Brain microvascular endothelial cell (primary cell): ENCODE results near the gene SRCAP.

Experiments
- DNase-seq: peaks from one replicate; pipeline ENCODE4 v3.0.0-alpha.2; 2020
- H3K27ac ChIP-seq: fragments of 250-450 bp; sonication (Bioruptor Pico); 2 replicates; pipeline ENCODE4 v1.5.1; 2020; ENCODE audit warnings: mild to moderate bottlenecking, moderate library complexity
- H3K27me3 ChIP-seq: fragments of 250-450 bp; sonication (Bioruptor Pico); replicated peaks from 2 replicates; pipeline ENCODE4 v1.5.1; 2020; ENCODE audit warnings: mild to moderate bottlenecking
- H3K36me3 ChIP-seq: fragments of 250-450 bp; sonication (Bioruptor Pico); replicated peaks from 2 replicates; pipeline ENCODE4 v1.5.1; 2020; ENCODE audit warnings: mild to moderate bottlenecking
- H3K4me3 ChIP-seq: 2 replicates; pipeline ENCODE4 v1.5.1; 2011; ENCODE audit warnings: low read depth, mild to moderate bottlenecking, control low read depth, low read length, moderate library complexity
- in situ Hi-C: cut with HindIII; loops from 2 replicates; pipeline ENCODE4 v1.10.0; 2017; ENCODE audit warnings: low sequenced_read_pairs, low pct_ligation_motif_present
- TF ChIP-seq, protein P1 (sequence below): IDR thresholded peaks from 2 replicates; pipeline ENCODE4 v1.5.1; 2011; ENCODE audit warnings: low read depth, mild to moderate bottlenecking, moderate library complexity, low read length, control low read depth, inconsistent platforms; ENCODE audit errors: missing control alignments

The SRCAP gene

DNA sequence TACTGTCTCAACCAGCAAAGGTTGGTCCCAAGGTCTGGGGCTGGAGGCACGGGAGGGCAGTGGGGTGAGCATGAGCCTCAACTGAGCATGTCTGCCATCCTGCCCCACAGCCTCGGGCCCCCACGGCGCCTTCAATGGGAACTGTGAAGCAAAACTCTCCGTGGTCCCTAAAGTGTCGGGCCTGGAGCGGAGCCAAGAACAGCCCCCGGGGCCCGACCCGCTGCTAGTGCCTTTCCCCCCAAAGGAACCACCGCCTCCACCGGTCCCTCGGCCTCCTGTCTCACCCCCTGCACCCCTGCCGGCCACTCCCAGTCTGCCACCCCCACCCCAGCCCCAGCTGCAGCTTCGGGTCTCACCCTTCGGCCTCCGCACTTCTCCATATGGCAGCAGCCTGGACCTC is 36.5 kb upstream of the SRCAP start:
- in situ Hi-C loops = no loop called here
- no peak for DNase-seq
- Histone ChIP-seq H3K27ac (no peak overlapping the region), H3K27me3 (no peaks in the 10 kb centered on the region), H3K4me3 (no peak overlapping the region), H3K36me3 (peaks cover 61% of the 10 kb centered on the region)
- TF ChIP-seq, protein P1, sequence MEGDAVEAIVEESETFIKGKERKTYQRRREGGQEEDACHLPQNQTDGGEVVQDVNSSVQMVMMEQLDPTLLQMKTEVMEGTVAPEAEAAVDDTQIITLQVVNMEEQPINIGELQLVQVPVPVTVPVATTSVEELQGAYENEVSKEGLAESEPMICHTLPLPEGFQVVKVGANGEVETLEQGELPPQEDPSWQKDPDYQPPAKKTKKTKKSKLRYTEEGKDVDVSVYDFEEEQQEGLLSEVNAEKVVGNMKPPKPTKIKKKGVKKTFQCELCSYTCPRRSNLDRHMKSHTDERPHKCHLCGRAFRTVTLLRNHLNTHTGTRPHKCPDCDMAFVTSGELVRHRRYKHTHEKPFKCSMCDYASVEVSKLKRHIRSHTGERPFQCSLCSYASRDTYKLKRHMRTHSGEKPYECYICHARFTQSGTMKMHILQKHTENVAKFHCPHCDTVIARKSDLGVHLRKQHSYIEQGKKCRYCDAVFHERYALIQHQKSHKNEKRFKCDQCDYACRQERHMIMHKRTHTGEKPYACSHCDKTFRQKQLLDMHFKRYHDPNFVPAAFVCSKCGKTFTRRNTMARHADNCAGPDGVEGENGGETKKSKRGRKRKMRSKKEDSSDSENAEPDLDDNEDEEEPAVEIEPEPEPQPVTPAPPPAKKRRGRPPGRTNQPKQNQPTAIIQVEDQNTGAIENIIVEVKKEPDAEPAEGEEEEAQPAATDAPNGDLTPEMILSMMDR = no peak

DNA sequence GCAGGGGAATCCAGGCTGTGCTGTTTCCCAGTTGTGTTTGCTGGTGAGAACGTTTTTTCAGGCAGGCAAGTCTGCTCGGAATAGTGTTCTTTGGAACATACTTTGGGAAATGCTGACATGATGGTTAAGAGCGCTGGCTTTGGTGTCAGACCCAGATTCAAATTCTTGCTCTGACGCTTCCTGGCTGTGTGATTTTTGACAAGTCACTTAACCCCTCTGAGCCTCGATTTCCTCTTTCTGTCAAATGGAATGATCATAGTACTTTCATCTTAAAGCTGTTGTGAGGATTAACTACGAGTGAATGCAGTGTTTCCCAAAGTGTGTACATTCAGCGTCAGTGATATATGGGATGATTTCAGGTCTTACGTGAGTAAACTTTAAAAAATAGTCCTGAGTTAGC is 35.9 kb upstream of the SRCAP start:
- no peak for DNase-seq
- in situ Hi-C loops = no loop called here
- no peaks in the 10 kb centered on the region for H3K27me3 ChIP-seq
- no peak overlapping the region for H3K4me3 ChIP-seq
- TF ChIP-seq, protein P1 = no peak
- H3K27ac ChIP-seq = no peak overlapping the region
- peaks cover 67% of the 10 kb centered on the region for H3K36me3 ChIP-seq

DNA sequence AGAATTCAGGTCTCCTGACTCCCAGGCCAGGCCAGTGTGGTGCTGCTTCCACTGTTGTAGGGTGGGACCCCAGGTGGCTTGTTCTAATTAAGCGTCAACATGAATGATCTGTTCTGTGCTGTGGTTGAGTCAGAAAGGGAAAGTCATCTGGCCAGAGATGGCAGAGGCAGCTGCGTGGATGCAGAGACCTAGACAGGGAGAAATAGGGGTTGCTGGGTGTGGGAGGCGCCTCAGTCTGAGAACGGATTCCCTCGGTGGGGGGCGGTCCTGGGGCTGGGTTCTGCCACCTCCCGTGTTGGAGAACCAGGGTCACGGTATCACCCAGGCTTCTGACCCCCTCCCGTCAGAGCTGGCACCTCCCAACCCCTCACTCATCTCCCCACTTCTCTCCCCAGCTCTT is 35.2 kb upstream of the SRCAP start:
- in situ Hi-C loops = no loop called here
- H3K27me3 ChIP-seq = no peaks in the 10 kb centered on the region
- H3K4me3 ChIP-seq = no peak overlapping the region
- H3K36me3 ChIP-seq = peaks cover 73% of the 10 kb centered on the region
- TF ChIP-seq, protein P1 = no peak
- H3K27ac ChIP-seq = no peak overlapping the region
- DNase-seq = no peak

DNA sequence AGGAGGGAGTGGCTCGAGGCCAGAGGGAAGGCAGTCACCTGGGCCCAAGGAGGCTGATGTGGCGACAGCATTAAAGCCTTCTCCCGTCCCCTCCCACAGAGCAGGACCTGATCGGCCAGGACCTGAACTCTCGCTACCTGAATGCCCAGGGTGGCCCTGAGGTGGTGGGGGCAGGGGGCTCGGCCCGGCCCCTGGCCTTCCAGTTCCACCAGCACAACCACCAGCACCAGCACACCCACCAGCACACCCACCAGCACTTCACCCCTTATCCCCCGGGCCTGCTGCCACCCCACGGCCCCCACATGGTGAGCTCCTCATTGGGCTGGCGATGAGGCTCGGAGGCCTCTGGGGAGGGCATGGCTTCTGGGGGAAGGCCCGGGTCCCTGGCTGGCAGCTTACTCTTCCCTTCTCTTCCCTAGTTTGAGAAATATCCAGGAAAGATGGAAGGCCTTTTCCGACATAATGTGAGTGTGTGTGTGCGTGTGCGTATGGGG is 34.3 kb upstream of the SRCAP start:
- no peak overlapping the region for H3K27ac ChIP-seq

DNA sequence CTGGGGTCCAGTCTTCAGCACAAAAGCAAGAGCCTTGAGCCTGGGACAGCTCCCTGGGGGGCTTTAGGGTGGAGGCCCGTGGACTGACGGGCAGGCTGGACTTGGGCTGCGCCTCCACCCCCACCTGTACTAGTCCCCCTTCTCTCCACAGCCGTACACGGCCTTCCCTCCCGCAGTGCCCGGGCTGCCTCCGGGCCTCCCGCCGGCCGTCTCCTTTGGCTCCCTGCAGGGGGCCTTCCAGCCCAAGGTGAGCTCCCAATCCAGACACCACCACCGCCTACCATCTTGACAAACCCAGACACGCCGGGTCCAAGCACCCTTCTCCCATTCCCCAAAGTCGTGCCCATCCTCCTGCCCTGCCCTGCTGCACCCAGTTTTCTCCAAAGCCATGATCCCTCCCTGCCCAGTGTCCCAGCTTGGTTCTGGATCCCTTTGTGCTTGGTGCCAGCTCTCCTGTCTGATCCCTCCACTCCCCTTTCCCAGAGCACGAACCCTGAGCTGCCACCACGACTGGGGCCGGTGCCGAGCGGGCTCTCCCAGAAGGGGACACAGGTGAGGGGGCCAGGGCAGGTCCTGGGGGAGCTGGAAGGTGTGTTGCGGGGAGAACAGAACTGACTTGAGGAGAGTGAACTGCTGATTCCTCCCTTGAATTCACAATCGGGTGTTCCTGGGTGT is 33.7 kb upstream of the SRCAP start:
- Histone ChIP-seq H3K27me3 (no peaks in the 10 kb centered on the region), H3K36me3 (peaks cover 87% of the 10 kb centered on the region), H3K4me3 (no peak overlapping the region), H3K27ac (no peak overlapping the region)
- in situ Hi-C loops = no loop called here
- DNase-seq = no peak
- TF ChIP-seq, protein P1 = no peak

More for the DNA sequence above, 34.3 kb upstream of the SRCAP start:
- H3K36me3 ChIP-seq = peaks cover 81% of the 10 kb centered on the region
- DNase-seq = no peak
- H3K4me3 ChIP-seq = no peak overlapping the region
- H3K27me3 ChIP-seq = no peaks in the 10 kb centered on the region
- in situ Hi-C loops = no loop called here
- TF ChIP-seq, protein P1 = no peak

DNA sequence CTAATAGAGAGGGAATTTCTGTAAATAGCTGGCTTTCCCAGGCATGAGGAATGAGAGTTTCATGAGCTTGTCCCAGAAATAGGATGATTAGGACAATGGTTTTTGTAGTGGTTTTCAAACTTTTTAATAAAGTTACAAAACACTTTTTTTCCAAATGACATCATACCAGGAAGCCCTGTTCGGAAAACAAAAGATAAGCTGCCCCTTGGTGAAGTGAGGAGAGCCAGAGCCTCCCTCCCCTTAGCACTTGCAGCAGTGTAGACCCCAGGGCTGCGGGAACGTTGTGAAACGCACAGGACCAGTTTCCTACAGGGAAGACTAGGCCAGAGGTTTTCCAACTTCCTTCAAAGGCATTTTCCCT is 33.2 kb upstream of the SRCAP start:
- H3K36me3 ChIP-seq = peaks cover 90% of the 10 kb centered on the region
- H3K27me3 ChIP-seq = no peaks in the 10 kb centered on the region
- no peak overlapping the region for H3K4me3 ChIP-seq
- in situ Hi-C loops = no loop called here
- H3K27ac ChIP-seq = no peak overlapping the region
- TF ChIP-seq, protein P1 = no peak
- DNase-seq = no peak
